DOHH2 (cell line): ENCODE measurements around the gene POLR2I.

Source experiments
- EZH2phosphoT487 ChIP-seq: fragments of 200-600 bp; sonication (generic); IDR thresholded peaks from 2 replicates; pipeline ENCODE4 v1.6.1; 2017; ENCODE audit warnings: borderline replicate concordance, mild to moderate bottlenecking, antibody characterized with exemption, low read length, moderate library complexity, mixed read lengths
- TF ChIP-seq, protein P1 (sequence below): fragments of 200-600 bp; sonication (generic); IDR thresholded peaks from one replicate; pipeline ENCODE4 v1.5.1; 2014; ENCODE audit warnings: antibody characterized with exemption, mild to moderate bottlenecking, low read depth, low read length; ENCODE audit not compliant: poor library complexity, severe bottlenecking

DNA sequence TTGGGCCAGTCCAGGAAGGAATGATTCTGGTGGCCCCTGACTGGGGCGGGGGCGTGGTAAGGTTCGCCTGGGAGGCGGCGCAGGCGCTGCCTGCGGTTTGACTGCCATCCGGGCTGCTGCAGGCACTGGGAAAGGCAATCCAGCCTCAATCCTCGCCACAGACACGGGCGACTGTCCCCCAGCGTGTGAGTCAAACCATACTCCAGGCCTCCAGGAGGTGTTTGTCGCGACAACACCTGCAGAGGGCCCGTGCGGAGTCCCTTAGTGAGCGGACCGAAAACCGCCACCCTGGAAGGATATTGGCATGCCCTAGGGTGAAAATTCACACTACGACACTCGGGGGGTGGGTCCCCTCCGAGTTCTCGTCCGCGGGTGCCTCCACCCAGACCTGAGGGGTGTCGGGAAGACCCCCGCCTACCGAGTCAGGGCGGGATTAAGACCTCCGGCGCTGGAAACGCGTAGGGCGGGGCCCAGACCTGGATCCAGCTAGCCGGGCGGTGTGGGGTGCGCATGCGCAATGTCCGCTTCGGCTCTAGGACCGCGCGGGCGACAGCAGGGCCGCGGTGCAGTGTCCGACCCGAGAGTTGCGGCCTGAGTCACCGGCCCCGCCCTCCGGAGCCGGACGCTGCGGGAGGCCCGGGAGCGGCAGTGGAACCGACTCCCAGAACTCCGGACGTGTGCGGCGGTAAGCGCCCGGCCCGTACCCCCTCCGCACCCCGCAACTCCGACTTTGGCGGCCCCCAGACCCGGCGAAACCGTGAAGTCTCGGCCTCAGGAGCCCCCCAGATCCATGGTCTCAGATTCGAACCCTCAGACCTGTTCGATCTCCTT is 25.0 kb upstream of the POLR2I start, which contains the start of gene CAPNS1:
- TF ChIP-seq, protein P1, sequence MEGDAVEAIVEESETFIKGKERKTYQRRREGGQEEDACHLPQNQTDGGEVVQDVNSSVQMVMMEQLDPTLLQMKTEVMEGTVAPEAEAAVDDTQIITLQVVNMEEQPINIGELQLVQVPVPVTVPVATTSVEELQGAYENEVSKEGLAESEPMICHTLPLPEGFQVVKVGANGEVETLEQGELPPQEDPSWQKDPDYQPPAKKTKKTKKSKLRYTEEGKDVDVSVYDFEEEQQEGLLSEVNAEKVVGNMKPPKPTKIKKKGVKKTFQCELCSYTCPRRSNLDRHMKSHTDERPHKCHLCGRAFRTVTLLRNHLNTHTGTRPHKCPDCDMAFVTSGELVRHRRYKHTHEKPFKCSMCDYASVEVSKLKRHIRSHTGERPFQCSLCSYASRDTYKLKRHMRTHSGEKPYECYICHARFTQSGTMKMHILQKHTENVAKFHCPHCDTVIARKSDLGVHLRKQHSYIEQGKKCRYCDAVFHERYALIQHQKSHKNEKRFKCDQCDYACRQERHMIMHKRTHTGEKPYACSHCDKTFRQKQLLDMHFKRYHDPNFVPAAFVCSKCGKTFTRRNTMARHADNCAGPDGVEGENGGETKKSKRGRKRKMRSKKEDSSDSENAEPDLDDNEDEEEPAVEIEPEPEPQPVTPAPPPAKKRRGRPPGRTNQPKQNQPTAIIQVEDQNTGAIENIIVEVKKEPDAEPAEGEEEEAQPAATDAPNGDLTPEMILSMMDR, result no peak
- TF ChIP-seq EZH2phosphoT487, result no peak
